NCI-H226 (cell line): ENCODE data around the gene GTF3C1.
"Not testable (repeated sequence)": the region's sequence is repeated elsewhere in the genome, so short reads cannot be mapped to it uniquely, and the experiment has no call there.

Experiments used
- DNase-seq: peaks from one replicate; pipeline ENCODE4 v3.0.0-alpha.2; 2015

GTF3C1 gene

GRCh38 chr16:27439271-27440018 lies 110.3 kb downstream of the GTF3C1 start:
- DNase-seq = no peak

DNA sequence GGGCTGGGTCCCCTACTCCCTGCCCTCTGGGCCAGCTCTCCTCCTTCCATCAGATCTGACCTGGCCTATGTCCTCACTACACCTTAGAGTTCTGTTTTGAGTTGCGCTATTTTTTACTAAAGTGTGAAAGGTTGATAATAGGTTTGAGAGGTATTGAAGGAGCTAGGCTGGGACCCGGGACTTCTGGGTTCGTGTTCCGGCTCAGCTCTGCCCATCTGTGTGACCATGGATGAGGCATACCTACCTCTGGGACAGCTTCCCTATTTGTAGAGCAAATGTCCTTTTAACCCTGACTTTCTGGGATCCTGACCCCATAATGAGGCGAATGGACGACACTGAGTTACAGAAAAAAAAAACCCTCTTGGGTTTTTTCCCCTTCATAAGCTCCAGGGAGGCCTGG lies 111.8 kb downstream of the GTF3C1 start:
- DNase-seq = no peak

DNA sequence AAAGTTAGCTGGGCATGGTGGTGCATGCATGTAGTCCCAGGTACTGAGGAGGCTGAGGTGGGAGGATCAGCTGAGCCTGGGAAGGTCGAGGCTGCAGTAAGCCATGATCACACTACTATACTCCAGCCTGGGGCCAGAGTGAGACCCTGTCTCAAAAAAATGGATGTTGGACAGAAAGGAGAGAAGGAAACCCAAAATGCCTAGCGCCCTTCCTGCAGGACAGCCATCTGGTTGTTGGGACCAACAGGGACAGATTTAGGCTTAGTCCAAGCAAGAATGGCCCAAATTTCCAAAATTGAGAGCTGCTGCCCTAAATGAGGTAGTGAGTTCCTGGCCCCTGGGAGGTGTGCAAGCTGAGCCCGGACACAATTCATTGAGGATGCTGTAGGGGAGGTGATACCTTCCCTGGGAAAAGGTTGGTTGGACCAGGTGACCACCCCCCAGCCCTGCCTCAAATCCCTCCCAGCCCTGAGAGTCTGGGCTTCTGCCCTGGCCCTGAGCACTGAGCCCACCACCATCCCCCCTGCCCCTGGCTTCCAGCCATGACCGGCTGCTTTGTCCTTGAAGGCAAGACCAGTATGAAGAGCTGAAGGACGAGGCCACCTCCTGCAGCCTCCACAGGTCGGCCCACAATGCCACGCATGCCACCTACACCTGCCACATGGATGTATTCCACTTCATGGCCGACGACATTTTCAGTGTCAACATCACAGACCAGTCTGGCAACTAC lies 112.6 kb downstream of the GTF3C1 start:
- no peak for DNase-seq

DNA sequence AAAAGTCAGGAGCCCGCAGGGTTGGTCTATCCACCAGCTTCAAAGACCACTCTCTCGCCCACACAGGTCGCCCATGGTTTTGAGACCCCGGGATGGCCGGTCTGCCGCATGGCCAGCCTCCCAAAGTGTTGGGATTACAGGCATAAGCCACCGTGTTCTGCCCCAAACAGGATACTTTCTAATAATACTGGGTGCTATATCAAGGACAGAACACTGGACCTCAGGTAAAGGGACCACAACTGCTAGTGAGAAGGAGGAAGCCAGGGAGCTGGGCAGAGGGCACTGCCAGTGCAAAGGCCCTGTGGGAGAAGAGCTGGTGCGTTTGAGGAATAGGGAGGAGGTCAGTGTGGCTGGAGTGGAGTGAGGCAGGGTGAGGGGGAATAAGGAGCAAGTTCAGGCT lies 113.6 kb downstream of the GTF3C1 start:
- no peak for DNase-seq

DNA sequence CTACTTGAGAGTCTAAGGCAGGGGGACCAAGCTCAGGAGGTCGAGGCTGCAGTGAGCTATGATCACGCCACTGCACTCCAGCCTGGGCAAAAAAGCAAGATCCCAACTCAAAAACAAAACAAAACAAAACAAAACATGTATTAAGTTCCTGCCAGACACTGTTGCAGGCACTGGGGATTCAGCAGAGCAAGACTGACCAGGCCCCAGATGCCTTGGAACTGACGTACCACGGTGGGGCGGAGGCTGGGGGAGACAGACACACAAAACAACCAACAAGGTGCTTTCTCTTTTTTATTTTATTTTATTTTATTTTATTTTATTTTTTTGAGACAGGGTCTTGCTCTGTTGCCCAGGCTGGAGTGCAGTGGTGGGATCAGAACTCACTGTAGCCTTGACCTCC lies 114.6 kb downstream of the GTF3C1 start:
- DNase-seq = not testable (repeated sequence)

DNA sequence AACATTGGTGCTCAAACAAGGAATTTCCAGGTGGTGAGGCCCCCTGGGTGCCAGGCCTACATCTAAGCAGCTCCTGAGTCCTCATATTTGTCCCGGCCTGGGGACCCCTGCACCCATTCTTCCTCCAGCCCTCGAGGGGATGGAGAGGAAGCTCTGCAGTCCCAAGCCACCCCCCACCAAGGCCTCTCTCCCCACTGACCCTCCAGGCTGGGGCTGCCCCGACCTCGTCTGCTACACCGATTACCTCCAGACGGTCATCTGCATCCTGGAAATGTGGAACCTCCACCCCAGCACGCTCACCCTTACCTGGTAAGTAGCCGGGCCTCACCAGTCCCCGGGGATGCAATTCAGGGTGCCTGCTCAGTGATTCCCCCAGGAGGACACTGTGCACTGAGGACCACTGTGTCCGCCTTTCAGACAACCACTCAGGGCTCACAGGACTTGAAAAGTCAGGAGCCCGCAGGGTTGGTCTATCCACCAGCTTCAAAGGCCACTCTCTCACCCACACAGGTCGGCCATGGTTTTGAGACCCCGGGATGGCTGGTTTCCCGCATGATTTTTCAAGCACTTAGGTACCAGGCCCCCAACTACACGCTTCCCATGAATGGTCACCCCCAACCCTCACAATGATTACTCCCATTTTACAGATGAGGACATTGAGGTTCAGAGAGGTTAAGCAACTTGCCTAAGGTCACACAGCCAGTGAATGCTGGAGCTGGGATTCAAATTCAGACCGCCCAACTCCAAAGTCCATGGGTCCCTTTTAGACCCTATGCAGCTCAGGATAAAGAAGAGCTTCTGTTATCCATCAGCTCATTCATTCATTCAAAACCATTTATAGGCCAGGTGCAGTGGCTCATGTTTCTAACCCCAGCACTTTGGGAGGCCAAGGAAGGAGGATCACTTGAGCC lies 115.3 kb downstream of the GTF3C1 start:
- no peak for DNase-seq

GRCh38 chr16:27433636-27434035 lies 116.1 kb downstream of the GTF3C1 start:
- no peak for DNase-seq

GRCh38 chr16:27433191-27433590 lies 116.5 kb downstream of the GTF3C1 start:
- DNase-seq = peak; percentile 14

DNA sequence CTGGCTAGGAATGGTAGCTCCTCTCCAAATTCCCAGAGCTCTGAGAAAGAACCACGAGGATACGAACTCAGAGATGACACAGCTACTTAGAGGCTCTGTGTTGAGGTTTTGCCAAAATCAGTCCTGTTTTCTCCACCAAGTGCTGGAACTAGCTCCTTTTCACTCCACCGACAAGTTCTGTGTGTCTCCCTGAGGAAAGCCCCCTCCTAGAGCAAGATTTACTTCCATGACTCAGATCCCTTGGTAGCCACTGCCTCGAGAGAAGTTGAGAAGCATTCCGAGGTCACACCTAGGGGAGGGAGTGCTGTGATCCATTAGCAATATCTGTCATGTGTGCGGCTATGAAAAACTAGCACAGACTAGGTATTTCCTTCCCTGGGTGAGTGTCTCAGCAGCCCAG lies 117.2 kb downstream of the GTF3C1 start:
- DNase-seq = peak; percentile 86

- peak; percentile 27 for DNase-seq
These were observed 117.8 kb downstream of the GTF3C1 start for GRCh38 chr16:27431773-27432532.

DNA sequence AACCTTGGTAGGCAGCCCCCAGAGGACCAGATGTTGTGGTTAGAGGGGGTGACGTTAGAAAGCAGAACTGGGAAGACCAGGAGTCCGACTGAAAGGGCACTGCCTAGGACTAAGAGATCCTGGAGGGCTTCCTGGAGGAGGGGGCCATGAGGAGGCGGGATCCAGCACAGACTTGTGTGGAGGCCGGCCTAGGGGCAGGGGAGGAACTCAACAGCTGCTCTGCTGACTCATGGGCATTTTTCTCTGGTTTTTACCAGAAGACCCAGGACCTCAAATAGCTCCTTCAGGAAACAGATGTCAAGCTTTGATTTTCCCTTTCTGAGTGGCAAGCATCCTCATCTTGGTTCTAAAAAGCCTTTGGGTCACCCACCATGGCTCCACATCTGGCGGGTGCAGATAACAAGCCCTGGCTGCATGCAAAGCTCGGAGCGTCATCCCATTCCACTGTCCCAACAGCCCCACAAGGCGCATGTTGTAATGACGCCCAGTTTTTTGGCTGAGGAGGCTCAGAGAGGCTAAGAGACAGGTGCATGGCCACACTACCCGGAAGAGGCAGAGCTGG lies 118.7 kb downstream of the GTF3C1 start:
- DNase-seq = no peak

DNA sequence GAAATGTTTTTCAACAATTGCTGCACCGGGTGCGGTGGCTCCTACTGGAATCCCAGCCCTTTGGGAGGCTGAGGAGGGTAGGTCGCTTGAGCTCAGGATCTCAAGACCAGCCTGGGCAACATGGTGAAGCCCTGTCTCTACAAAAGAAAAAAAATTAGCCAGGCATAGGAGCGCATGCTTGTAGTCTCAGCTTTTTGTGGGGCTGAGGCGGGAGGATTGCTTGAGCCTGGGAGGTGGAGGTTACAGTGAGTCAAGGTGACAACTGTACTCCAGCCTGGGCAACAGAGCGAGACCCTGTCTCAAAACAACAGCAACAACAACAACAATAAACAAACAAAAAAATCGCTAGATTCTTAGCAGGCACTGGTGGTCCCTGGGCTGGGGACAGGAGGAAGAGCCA lies 119.2 kb downstream of the GTF3C1 start:
- no peak for DNase-seq

DNA sequence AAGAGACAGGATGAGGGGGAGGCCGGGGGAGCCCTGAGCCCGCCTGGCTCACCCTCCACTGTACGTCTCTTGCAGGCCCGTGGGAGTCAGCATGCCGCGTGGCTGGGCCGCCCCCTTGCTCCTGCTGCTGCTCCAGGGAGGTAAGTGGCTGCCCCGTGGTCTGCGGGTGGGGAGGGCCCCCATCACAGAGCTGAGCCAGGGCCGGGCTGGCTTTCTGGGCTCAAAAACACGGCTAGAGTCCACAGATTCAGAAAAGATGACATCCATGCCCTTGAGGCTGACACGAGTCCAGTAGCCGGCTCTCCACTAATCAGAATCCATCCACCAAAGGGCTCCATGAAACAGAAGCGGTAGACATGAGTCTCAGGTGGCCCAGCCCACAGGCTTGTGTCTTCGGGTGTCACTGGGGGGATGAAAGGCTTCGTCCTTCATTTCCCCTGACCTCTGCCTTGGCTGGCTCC lies 119.7 kb downstream of the GTF3C1 start:
- no peak for DNase-seq

DNA sequence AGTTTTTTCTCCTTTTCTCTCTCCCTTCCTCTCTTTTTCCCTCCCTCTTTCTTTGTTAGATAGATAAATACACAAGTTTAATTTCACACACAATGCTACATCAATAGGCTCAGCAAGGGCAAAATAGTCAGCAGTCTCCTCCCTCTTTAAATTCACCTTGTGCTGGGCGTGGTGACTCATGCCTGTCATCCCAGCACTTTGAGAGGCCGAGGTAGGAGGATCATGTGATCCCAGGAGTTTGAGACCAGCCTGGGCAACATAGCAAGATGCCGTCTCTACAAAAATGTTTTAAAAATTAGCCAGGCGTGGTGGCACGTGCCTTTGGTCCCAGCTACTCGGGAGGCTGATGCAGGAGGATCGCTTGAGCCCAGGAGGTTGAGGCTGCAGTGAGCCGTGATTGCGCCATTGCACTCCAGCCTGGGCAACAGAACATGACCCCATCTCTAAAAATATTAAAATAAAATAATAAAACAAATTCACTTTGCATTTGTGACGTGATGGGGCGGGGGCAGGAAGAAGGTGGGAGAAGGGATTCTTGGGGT lies 120.3 kb downstream of the GTF3C1 start:
- no peak for DNase-seq

GRCh38 chr16:27428026-27428785 lies 121.5 kb downstream of the GTF3C1 start:
- no peak for DNase-seq

- no peak for DNase-seq
These were observed 122.2 kb downstream of the GTF3C1 start for GRCh38 chr16:27427538-27427937.

- peak; percentile 96 for DNase-seq
These were observed 123.0 kb downstream of the GTF3C1 start for GRCh38 chr16:27426423-27427408.

GRCh38 chr16:27425961-27426360 lies 123.8 kb downstream of the GTF3C1 start:
- DNase-seq = no peak

- DNase-seq = no peak
These were observed 124.8 kb downstream of the GTF3C1 start for GRCh38 chr16:27424772-27425498.
